Measurements from ENCODE around the gene ANKRD28. TPM values are rescaled to one million over a fixed set of nuclear protein-coding genes. Genes with fewer than 3 reads are reported as not detected.

ANKRD28 gene
- total and polyA plus RNA-seq, 9 of the 15 experiments (the other 6 are each of a cell fraction or from before 2014, with no cell fraction given), result 11.7 to 66.0 (median 36.7) TPM

- in situ Hi-C loops (cut with MboI), result no loop called here
- H3K27ac ChIP-seq (ENCODE audit: extremely low read depth, low read depth, low read length), result no peak overlapping the region
- H3K79me2 ChIP-seq (ENCODE audit: control insufficient read depth, insufficient read depth, low read length), result no peaks in the 10 kb centered on the region
- no peaks in the 10 kb centered on the region for H3K9me3 ChIP-seq (replicated peaks; ENCODE audit: control insufficient read depth, insufficient read depth, low read depth, low read length)
- no peak overlapping the region for H3K4me2 ChIP-seq (ENCODE audit: insufficient read depth, low read length)
- no peaks in the 10 kb centered on the region for H3K27me3 ChIP-seq (ENCODE audit: control insufficient read depth in 2 of 2, insufficient read depth in 2 of 2, low read length in 2 of 2)
- no peak for TF ChIP-seq NFXL1 (CRISPR knock-in tag; IDR thresholded peaks at IDR 0.05)
- no peak for TF ChIP-seq POLR3G (IDR thresholded peaks at IDR 0.05; ENCODE audit: extremely low read depth, insufficient read length, insufficient replicate concordance)
- no peak for TF ChIP-seq POLR2A (conservative IDR thresholded peaks at IDR 0.05)
- no peak for TF ChIP-seq CEBPG (CRISPR knock-in tag; IDR thresholded peaks at IDR 0.05)
- TF ChIP-seq CEBPG (tag; conservative IDR thresholded peaks at IDR 0.05 in 1 of 2, IDR thresholded peaks at IDR 0.05 in 1 of 2), result peak in 1 of 2 experiments; percentile 67; a peak in 2 of 4 replicates
- no peak for TF ChIP-seq MEF2A (IDR thresholded peaks at IDR 0.05; ENCODE audit: control insufficient read depth, low read depth, low read length)
- no peak for TF ChIP-seq FUS (optimal IDR thresholded peaks at IDR 0.05; ENCODE audit: low read depth, low read length)
- 0 out of 2 replicates have a peak, but pooled peaks have one; percentile 15 for TF ChIP-seq ATF3 (IDR thresholded peaks at IDR 0.05)
- TF ChIP-seq ATF3 (CRISPR knock-in tag; conservative IDR thresholded peaks at IDR 0.05), result no peak
- TF ChIP-seq SRF (CRISPR knock-in tag; IDR thresholded peaks at IDR 0.05), result no peak
- no peak for TF ChIP-seq ZBTB1 (CRISPR knock-in tag; IDR thresholded peaks at IDR 0.05; ENCODE audit: borderline replicate concordance, low read depth)
- no peak for TF ChIP-seq DACH1 (IDR thresholded peaks at IDR 0.05; ENCODE audit: partially characterized antibody)
- CTCF ChIA-PET (ENCODE audit: low intra/inter-chr PET ratio), result no interaction called here
- no peaks in the 10 kb centered on the region for H3K4me1 ChIP-seq (replicated peaks in 1 of 2; ENCODE audit: control insufficient read depth in 2 of 2, insufficient read depth in 2 of 2, low read length in 2 of 2)
- no peak overlapping the region for H3K9ac ChIP-seq (ENCODE audit: insufficient read depth in 1 of 2, low read depth in 2 of 2, low read length in 2 of 2)
- H3K9me1 ChIP-seq (ENCODE audit: control insufficient read depth, insufficient read depth, low read length), result no peaks in the 10 kb centered on the region
- peaks cover 25% of the 10 kb centered on the region for H3K36me3 ChIP-seq (ENCODE audit: control insufficient read depth, insufficient read depth, low read length)
- BruUV-seq (replicated peaks), result no TSS peak
- H2AFZ ChIP-seq (ENCODE audit: low read depth, low read length), result no peak overlapping the region
- 89% methylated on average over 2 of the region's 2 CpGs for WGBS (ENCODE audit: insufficient coverage, low coverage, missing lambda C conversion rate)
- FAIRE-seq (no peak), DNase-seq (ENCODE audit: extremely low read depth in 1 of 4, low spot score in 3 of 4) (no peak), ATAC-seq (no peak)
- intact Hi-C loops (cut with micrococcal nuclease), result no loop called here
- H3K4me3 ChIP-seq, result no peak overlapping the region
- POLR2A ChIA-PET, result no interaction called here
- H4K20me1 ChIP-seq (replicated peaks; ENCODE audit: control insufficient read depth, insufficient read depth, low read length), result no peaks in the 10 kb centered on the region
These were observed 43.7 kb downstream of the ANKRD28 start for GRCh38 chr3:15754047-15754446.

Measured in K562 (cell line).